HL-60 (cell line): ENCODE data around the gene CDK6.

Experiments
- DNase-seq, 2 experiments: peaks; one replicate each; pipeline ENCODE4 v3.0.0-alpha.2; 2010 to 2020; ENCODE audit warnings: low read depth in 1 of 2, low spot score in 1 of 2
- H3K27ac ChIP-seq: fragments of 250-450 bp; sonication (Bioruptor Pico); replicated peaks from 2 replicates; pipeline ENCODE4 v1.5.1; 2020; ENCODE audit warnings: mild to moderate bottlenecking, moderate library complexity
- H3K27me3 ChIP-seq: fragments of 250-450 bp; sonication (Bioruptor Pico); 2 replicates; pipeline ENCODE4 v1.5.1; 2021; ENCODE audit warnings: mild to moderate bottlenecking, moderate library complexity; ENCODE audit not compliant: insufficient read depth, poor library complexity, severe bottlenecking
- H3K4me3 ChIP-seq: replicated peaks from 2 replicates; pipeline ENCODE4 v1.5.1; 2011; ENCODE audit warnings: mild to moderate bottlenecking, control low read depth, low read length; ENCODE audit not compliant: insufficient read depth
- CTCF ChIP-seq: IDR thresholded peaks from one replicate; pipeline ENCODE4 v1.5.1; 2011; ENCODE audit warnings: low read length, control low read depth, inconsistent platforms; ENCODE audit not compliant: insufficient read depth
- GABPA ChIP-seq: IDR thresholded peaks from 2 replicates; pipeline ENCODE4 v1.6.1; 2012; ENCODE audit warnings: low read depth
- POLR2AphosphoS5 ChIP-seq: IDR thresholded peaks from 2 replicates; pipeline ENCODE4 v1.6.1; 2012; ENCODE audit warnings: low read depth
- REST ChIP-seq: IDR thresholded peaks from 2 replicates; pipeline ENCODE4 v1.6.1; 2012; ENCODE audit warnings: low read depth; ENCODE audit not compliant: insufficient replicate concordance
- SPI1 ChIP-seq: IDR thresholded peaks from 2 replicates; pipeline ENCODE4 v1.6.1; 2012; ENCODE audit warnings: low read depth, mild to moderate bottlenecking, borderline replicate concordance

CDK6 gene

GRCh38 chr7:92670204-92670851, 166.0 kb downstream of the CDK6 start:
- H3K27ac ChIP-seq = no peak overlapping the region
- no peak overlapping the region for H3K4me3 ChIP-seq
- TF ChIP-seq GABPA = no peak
- TF ChIP-seq CTCF = no peak
- no peak for TF ChIP-seq SPI1
- no peak for TF ChIP-seq REST
- TF ChIP-seq POLR2AphosphoS5 = no peak
- DNase-seq = no peak
- H3K27me3 ChIP-seq = no peaks in the 10 kb centered on the region

GRCh38 chr7:92669616-92670165, 166.7 kb downstream of the CDK6 start:
- no peak overlapping the region for H3K27ac ChIP-seq
- no peak overlapping the region for H3K4me3 ChIP-seq
- no peak for DNase-seq
- no peaks in the 10 kb centered on the region for H3K27me3 ChIP-seq
- no peak for TF ChIP-seq REST

- H3K27me3 ChIP-seq = no peaks in the 10 kb centered on the region
- no peak overlapping the region for H3K27ac ChIP-seq
- no peak for DNase-seq
- TF ChIP-seq REST = no peak
- no peak overlapping the region for H3K4me3 ChIP-seq
Observed at GRCh38 chr7:92668564-92668963, 167.8 kb downstream of the CDK6 start.

- no peak for DNase-seq
- H3K27ac ChIP-seq = no peak overlapping the region
- TF ChIP-seq CTCF (no peak), SPI1 (no peak), REST (no peak), GABPA (no peak), POLR2AphosphoS5 (no peak)
- no peak overlapping the region for H3K4me3 ChIP-seq
- H3K27me3 ChIP-seq = no peaks in the 10 kb centered on the region
Observed at GRCh38 chr7:92667816-92668535, 168.4 kb downstream of the CDK6 start.
